Astrocyte of the cerebellum (primary cell): ENCODE results near the gene MSMB.

Experiments
- DNase-seq: peaks from one replicate; pipeline ENCODE4 v3.0.0-alpha.2; 2011; ENCODE audit warnings: low read depth
- H3K4me3 ChIP-seq: 2 replicates; pipeline ENCODE4 v1.5.1; 2011; ENCODE audit warnings: mild to moderate bottlenecking, low read depth, low read length, moderate library complexity
- CTCF ChIP-seq: IDR thresholded peaks from 2 replicates; pipeline ENCODE4 v1.5.1; 2012; ENCODE audit warnings: low read length, low read depth, moderate library complexity, mild to moderate bottlenecking; ENCODE audit errors: missing control alignments
- in situ Hi-C: cut with HindIII; loops from 2 replicates; pipeline ENCODE4 v1.10.0; 2017; ENCODE audit warnings: low sequenced_read_pairs

Gene MSMB

GRCh38 chr10:46077731-46078413 lies 31.8 kb upstream of the MSMB start:
- H3K4me3 ChIP-seq, result no peak overlapping the region
- no peak for DNase-seq
- in situ Hi-C loops, result no loop called here
- no peak for TF ChIP-seq CTCF

- TF ChIP-seq CTCF, result no peak
Measured at GRCh38 chr10:46077141-46077554, 31.1 kb upstream of the MSMB start.

GRCh38 chr10:46075869-46076268 lies 29.8 kb upstream of the MSMB start:
- no peak overlapping the region for H3K4me3 ChIP-seq
- in situ Hi-C loops, result no loop called here
- no peak for TF ChIP-seq CTCF

More at GRCh38 chr10:46077141-46077554, 31.1 kb upstream of the MSMB start:
- H3K4me3 ChIP-seq, result no peak overlapping the region
- in situ Hi-C loops, result no loop called here
- no peak for DNase-seq

GRCh38 chr10:46074196-46074946 lies 28.3 kb upstream of the MSMB start:
- in situ Hi-C loops, result no loop called here
- no peak overlapping the region for H3K4me3 ChIP-seq
- no peak for TF ChIP-seq CTCF
- no peak for DNase-seq

More at GRCh38 chr10:46075869-46076268, 29.8 kb upstream of the MSMB start:
- no peak for DNase-seq

- no peak overlapping the region for H3K4me3 ChIP-seq
- no peak for TF ChIP-seq CTCF
- DNase-seq, result no peak
- in situ Hi-C loops, result no loop called here
Measured at GRCh38 chr10:46073564-46073963, 27.5 kb upstream of the MSMB start.

- no peak for TF ChIP-seq CTCF
- no peak for DNase-seq
- in situ Hi-C loops, result no loop called here
- H3K4me3 ChIP-seq, result no peak overlapping the region
Measured at GRCh38 chr10:46070749-46071148, 24.7 kb upstream of the MSMB start.
